GM06990 (cell line): ENCODE data around the gene SKA1.
"Not testable (repeated sequence)": the region's sequence is repeated elsewhere in the genome, so short reads cannot be mapped to it uniquely, and the experiment has no call there.

Source experiments
- DNase-seq: peaks from one replicate; pipeline ENCODE4 v3.0.0-alpha.2; 2011; ENCODE audit not compliant: insufficient read length; ENCODE audit errors: extremely low read depth
- H3K27me3 ChIP-seq: replicated peaks from 2 replicates; pipeline ENCODE4 v1.6.0; 2011; ENCODE audit warnings: low read length; ENCODE audit not compliant: control insufficient read depth, insufficient read depth
- H3K36me3 ChIP-seq: 2 replicates; pipeline ENCODE4 v1.5.1; 2011; ENCODE audit warnings: low read length; ENCODE audit not compliant: control insufficient read depth, insufficient read depth
- H3K4me3 ChIP-seq: replicated peaks from 2 replicates; pipeline ENCODE4 v1.5.1; 2011; ENCODE audit warnings: low read depth, mild to moderate bottlenecking, control low read depth, low read length
- TF ChIP-seq, protein P1 (sequence below): IDR thresholded peaks from 2 replicates; pipeline ENCODE4 v1.5.1; 2011; ENCODE audit warnings: low read length, control low read depth, mild to moderate bottlenecking, inconsistent platforms; ENCODE audit not compliant: insufficient read depth, poor library complexity, severe bottlenecking

SKA1 gene

DNA sequence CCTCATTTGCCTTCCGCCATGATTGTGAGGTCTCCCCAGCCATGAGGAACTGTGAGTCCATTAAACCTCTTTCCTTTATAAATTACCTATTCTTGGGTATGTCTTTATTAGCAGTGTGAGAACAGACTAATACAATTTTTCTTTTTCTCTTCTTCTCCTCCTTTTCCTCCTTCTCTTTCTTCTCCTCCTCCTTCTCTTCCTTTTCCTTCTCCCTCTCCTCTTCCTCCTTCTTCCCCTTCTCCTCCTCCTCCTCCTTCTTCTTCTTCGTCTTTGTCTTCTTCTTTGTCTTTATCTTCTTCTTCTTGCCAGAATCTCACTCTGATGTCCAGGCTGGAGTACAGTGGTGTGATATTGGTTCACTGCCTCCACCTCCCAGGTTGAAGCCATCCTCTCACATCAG is 20.2 kb downstream of the SKA1 start:
- DNase-seq, result no peak
- no peaks in the 10 kb centered on the region for H3K27me3 ChIP-seq
- TF ChIP-seq, protein P1, sequence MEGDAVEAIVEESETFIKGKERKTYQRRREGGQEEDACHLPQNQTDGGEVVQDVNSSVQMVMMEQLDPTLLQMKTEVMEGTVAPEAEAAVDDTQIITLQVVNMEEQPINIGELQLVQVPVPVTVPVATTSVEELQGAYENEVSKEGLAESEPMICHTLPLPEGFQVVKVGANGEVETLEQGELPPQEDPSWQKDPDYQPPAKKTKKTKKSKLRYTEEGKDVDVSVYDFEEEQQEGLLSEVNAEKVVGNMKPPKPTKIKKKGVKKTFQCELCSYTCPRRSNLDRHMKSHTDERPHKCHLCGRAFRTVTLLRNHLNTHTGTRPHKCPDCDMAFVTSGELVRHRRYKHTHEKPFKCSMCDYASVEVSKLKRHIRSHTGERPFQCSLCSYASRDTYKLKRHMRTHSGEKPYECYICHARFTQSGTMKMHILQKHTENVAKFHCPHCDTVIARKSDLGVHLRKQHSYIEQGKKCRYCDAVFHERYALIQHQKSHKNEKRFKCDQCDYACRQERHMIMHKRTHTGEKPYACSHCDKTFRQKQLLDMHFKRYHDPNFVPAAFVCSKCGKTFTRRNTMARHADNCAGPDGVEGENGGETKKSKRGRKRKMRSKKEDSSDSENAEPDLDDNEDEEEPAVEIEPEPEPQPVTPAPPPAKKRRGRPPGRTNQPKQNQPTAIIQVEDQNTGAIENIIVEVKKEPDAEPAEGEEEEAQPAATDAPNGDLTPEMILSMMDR, result no peak
- no peak overlapping the region for H3K4me3 ChIP-seq
- H3K36me3 ChIP-seq, result no peaks in the 10 kb centered on the region; the same call in 1 of the 2 replicates

DNA sequence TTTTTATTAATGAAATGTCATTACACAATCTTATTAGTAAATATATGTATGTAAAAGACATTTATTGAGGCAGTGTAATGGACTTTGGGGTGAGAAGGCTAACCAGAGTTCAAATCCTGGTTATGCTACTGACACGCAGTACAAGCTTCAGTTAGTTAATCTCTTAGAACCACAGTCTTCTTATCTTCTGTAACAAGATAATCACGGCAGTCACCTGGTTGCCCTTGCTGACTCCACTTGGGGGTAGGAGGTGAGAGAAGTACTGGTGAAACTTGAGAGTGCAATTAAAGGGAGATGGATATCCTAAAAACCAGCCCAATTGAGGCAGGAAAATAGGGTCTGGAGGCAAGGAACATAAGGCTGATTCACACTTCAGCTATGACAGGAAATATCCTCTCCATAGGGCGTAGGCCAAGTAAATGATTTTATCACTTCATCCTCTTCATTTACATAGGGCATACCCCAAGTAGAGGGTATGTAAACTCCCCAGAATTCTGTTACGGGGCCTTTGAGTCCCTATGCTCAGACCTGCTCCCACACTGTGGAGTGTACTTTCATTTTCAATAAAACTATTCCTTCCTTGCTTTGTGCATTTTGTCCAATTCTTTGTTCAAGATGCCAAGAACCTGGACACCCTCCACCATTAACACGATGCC is 21.3 kb downstream of the SKA1 start:
- H3K27me3 ChIP-seq, result no peaks in the 10 kb centered on the region
- TF ChIP-seq, protein P1, result no peak
- no peak for DNase-seq
- no peak overlapping the region for H3K4me3 ChIP-seq
- H3K36me3 ChIP-seq, result no peaks in the 10 kb centered on the region; the same call in 1 of the 2 replicates

DNA sequence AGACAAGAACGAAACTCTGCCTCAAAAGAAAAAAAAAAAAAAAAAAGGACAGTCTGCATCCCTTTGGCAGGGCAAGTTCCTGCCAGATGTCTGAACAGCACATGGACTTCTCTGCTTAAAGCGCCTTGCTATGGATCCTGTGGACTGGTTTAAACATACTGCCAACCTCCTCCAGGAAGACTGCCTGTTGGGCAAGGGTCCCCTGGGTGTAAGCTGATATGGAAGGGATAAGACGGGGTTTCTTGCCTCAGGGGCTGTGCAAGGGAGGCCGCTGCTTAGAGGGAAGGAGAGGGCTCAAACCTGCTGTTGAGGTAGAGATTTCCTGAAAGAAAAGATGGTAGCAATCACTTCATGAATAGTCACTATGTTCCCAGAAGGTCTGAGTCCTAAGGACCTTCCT is 22.2 kb downstream of the SKA1 start:
- no peak for DNase-seq
- no peak overlapping the region for H3K4me3 ChIP-seq
- no peaks in the 10 kb centered on the region for H3K27me3 ChIP-seq
- TF ChIP-seq, protein P1, result no peak
- no peaks in the 10 kb centered on the region; the same call in 1 of the 2 replicates for H3K36me3 ChIP-seq

DNA sequence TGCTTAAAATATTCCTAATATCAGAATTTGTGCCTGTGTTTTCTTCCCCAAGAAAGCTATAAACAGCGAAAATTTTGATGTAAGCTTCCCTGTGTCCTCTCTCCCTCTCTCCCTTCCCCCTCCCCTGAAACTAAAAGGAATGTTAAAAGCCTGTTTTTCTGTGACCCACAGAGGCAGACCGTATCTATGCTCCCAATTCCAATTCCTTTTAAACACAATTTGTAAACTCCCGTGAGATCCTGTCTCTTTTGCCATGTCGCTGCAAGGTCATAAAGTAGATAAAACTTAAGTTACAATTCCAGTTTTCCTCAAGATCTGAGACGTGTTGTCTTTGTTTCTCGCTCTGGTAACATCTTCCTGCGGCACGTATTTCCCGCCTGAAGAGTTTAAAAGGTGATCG is 23.3 kb downstream of the SKA1 start:
- H3K36me3 ChIP-seq, result no peaks in the 10 kb centered on the region
- TF ChIP-seq, protein P1, result no peak
- no peak overlapping the region for H3K4me3 ChIP-seq
- H3K27me3 ChIP-seq, result no peaks in the 10 kb centered on the region
- DNase-seq, result no peak

DNA sequence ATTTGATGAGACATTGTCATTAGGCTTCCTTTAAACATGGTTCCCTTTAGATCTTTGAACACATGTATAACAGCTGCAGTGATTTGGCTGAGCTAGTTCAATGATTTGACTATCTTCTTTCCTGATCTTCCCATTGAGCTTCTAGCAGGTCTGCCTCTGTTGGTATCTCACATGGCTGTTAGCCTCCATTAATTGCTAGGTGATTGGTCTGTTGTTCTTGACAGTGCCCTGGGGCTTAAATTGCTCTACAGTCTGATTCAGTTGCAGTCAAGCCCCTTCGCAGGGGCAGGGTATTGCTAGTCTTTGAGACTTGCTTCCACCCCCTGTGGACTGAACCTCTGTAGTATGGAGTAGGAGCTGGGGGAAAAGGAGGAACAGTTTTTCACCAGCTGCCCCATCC is 24.1 kb downstream of the SKA1 start:
- no peaks in the 10 kb centered on the region for H3K36me3 ChIP-seq
- no peak overlapping the region for H3K4me3 ChIP-seq
- TF ChIP-seq, protein P1, result no peak
- DNase-seq, result no peak
- H3K27me3 ChIP-seq, result no peaks in the 10 kb centered on the region

DNA sequence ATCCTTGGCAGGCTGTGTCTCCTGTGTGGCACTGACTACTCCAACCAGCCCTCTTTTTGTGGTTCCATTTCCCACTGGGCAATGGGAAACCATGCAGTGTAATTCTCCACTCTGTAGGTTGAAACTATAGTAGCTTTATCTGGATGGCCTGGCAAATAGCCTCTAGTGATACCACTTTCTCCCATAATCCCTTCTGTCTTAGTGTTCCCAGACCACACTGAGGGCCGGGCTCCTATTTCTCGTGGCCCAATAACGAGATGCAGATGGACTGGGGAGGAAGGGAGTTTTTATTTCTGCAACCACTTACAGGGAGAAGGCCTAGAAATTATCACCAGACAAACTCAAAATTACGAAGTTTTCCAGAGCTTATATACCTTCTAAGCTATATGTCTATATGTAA is 24.7 kb downstream of the SKA1 start:
- TF ChIP-seq, protein P1, result no peak
- H3K4me3 ChIP-seq, result no peak overlapping the region

DNA sequence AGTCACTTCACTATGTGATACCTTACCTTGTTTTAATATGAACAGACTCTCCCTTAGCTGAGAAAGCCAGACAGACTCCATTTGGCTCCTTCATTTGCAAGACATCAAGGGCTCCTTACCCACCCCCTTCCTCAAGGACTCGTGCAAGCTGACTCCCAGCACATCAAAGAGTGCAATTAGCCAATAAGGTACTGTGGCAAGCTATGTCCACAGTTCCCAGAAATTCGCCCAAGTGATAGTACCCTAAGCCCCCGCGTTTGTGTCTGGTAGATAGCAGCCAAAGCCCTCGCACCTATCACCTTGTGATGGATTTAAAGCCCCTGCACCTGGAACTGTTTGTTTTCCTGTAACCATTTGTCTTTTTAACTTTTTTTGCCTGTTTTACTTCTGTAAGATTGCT is 25.6 kb downstream of the SKA1 start:
- H3K27me3 ChIP-seq, DNase-seq, H3K36me3 ChIP-seq, H3K4me3 ChIP-seq: not testable (repeated sequence)

More for the DNA sequence above, 24.7 kb downstream of the SKA1 start:
- Histone ChIP-seq H3K36me3 (no peaks in the 10 kb centered on the region), H3K27me3 (no peaks in the 10 kb centered on the region)
- no peak for DNase-seq
